HEK293 (cell line): ENCODE data around the gene TANC1.

Source experiments
- CTCF ChIA-PET: fragments of 350-600 bp; formaldehyde crosslinking; extraction: SDS; loops from one replicate; lab custom pipeline; 2021; ENCODE audit warnings: antibody characterized with exemption; lab: Yijun Ruan, JAX
- POLR2A ChIA-PET: fragments of 300-600 bp; formaldehyde crosslinking; extraction: SDS; loops from one replicate; lab custom pipeline; 2020; ENCODE audit warnings: antibody characterized with exemption, inconsistent platforms; lab: Yijun Ruan, JAX
- H3K27ac ChIP-seq: fragments of 200-500 bp; sonication (Bioruptor generic); 2 replicates; pipeline ENCODE4 v1.5.1; 2014; ENCODE audit warnings: low read depth, low read length, control low read depth, inconsistent platforms; ENCODE audit errors: extremely low read depth
- H3K36me3 ChIP-seq, 2 experiments: fragments of 200-500 bp in 1 of 2; sonication (Bioruptor generic) in 1 of 2; 1 replicate in 1 of 2; 2 replicates in 1 of 2; pipeline ENCODE4 v1.5.1; 2014 to 2017; ENCODE audit warnings: inconsistent platforms in 2 of 2, low read length in 2 of 2; ENCODE audit not compliant: control insufficient read depth in 2 of 2, insufficient read depth in 1 of 2
- H3K4me1 ChIP-seq: fragments of 200-500 bp; sonication (Bioruptor generic); 2 replicates; pipeline ENCODE4 v1.5.1; 2014; ENCODE audit warnings: mild to moderate bottlenecking, low read length, inconsistent platforms; ENCODE audit not compliant: control insufficient read depth, insufficient read depth
- H3K4me3 ChIP-seq: 2 replicates; pipeline ENCODE4 v1.5.1; 2011; ENCODE audit warnings: low read depth, mild to moderate bottlenecking, control low read depth, low read length, moderate library complexity
- H3K9me3 ChIP-seq: fragments of 200-500 bp; sonication (Bioruptor generic); 2 replicates; pipeline ENCODE4 v1.5.1; 2014; ENCODE audit warnings: low read depth, low read length, inconsistent platforms; ENCODE audit not compliant: control insufficient read depth, insufficient read depth
- HOXA7 ChIP-seq: sonication (generic); formaldehyde crosslinking; IDR thresholded peaks from 2 replicates; pipeline ENCODE4 v1.8.1; 2022; ENCODE audit warnings: missing genetic modification reagents, borderline replicate concordance
- KLF1 ChIP-seq: fragments of 450-650 bp; formaldehyde crosslinking; IDR thresholded peaks from 2 replicates; pipeline ENCODE4 v1.5.1; 2016; ENCODE audit warnings: missing biosample characterization, missing genetic modification characterization
- TRIM28 ChIP-seq: IDR thresholded peaks from 2 replicates; pipeline ENCODE4 v1.6.1; 2011; ENCODE audit warnings: low read length, control low read depth, borderline replicate concordance
- ZBTB17 ChIP-seq: fragments of 450-650 bp; formaldehyde crosslinking; IDR thresholded peaks from 2 replicates; pipeline ENCODE4 v1.5.1; 2016; ENCODE audit warnings: missing biosample characterization, missing genetic modification characterization
- ZBTB20 ChIP-seq: fragments of 450-650 bp; formaldehyde crosslinking; IDR thresholded peaks from 2 replicates; pipeline ENCODE4 v1.5.1; 2016; ENCODE audit warnings: missing biosample characterization, missing genetic modification characterization
- ZBTB48 ChIP-seq: fragments of 450-650 bp; formaldehyde crosslinking; IDR thresholded peaks from 2 replicates; pipeline ENCODE4 v1.5.1; 2016; ENCODE audit warnings: missing biosample characterization, missing genetic modification characterization
- ZBTB7A ChIP-seq: fragments of 450-650 bp; formaldehyde crosslinking; IDR thresholded peaks from 2 replicates; pipeline ENCODE4 v1.5.1; 2016; ENCODE audit warnings: low read depth, missing biosample characterization, missing genetic modification characterization
- ZNF146 ChIP-seq: fragments of 450-650 bp; formaldehyde crosslinking; IDR thresholded peaks from 2 replicates; pipeline ENCODE4 v1.5.1; 2016; ENCODE audit warnings: missing biosample characterization, missing genetic modification characterization
- ZNF157 ChIP-seq: fragments of 450-650 bp; formaldehyde crosslinking; IDR thresholded peaks from 2 replicates; pipeline ENCODE4 v1.5.1; 2016; ENCODE audit warnings: missing biosample characterization, missing genetic modification characterization
- ZNF19 ChIP-seq: fragments of 450-650 bp; formaldehyde crosslinking; IDR thresholded peaks from 2 replicates; pipeline ENCODE4; 2016; ENCODE audit warnings: missing biosample characterization, missing genetic modification characterization, low read depth
- ZNF341 ChIP-seq: fragments of 450-650 bp; formaldehyde crosslinking; IDR thresholded peaks from 2 replicates; pipeline ENCODE4; 2016; ENCODE audit warnings: low read depth, missing biosample characterization, missing genetic modification characterization
- ZNF394 ChIP-seq: fragments of 450-650 bp; formaldehyde crosslinking; IDR thresholded peaks from 2 replicates; pipeline ENCODE4 v1.5.1; 2016; ENCODE audit warnings: missing biosample characterization, missing genetic modification characterization, mild to moderate bottlenecking, moderate library complexity, borderline replicate concordance
- ZNF555 ChIP-seq: fragments of 450-650 bp; formaldehyde crosslinking; conservative IDR thresholded peaks from 2 replicates; pipeline ENCODE4 v1.5.1; 2017; ENCODE audit warnings: missing biosample characterization, mild to moderate bottlenecking, missing genetic modification characterization, inconsistent platforms
- ZSCAN23 ChIP-seq: fragments of 450-650 bp; formaldehyde crosslinking; IDR thresholded peaks from 2 replicates; pipeline ENCODE4 v1.5.1; 2016; ENCODE audit warnings: missing biosample characterization, missing genetic modification characterization
- TF ChIP-seq, protein P1 (sequence below): fragments of 450-650 bp; IDR thresholded peaks from 2 replicates; pipeline ENCODE4 v1.5.1; 2018; ENCODE audit warnings: missing biosample characterization, missing genetic modification characterization
- TF ChIP-seq, protein P2 (sequence below): fragments of 450-650 bp; formaldehyde crosslinking; IDR thresholded peaks from 2 replicates; pipeline ENCODE4 v1.5.1; 2016; ENCODE audit warnings: missing biosample characterization, missing genetic modification characterization
- TF ChIP-seq, protein P3 (sequence below): fragments of 450-650 bp; IDR thresholded peaks from 2 replicates; pipeline ENCODE4 v1.5.1; 2018; ENCODE audit warnings: missing biosample characterization, mild to moderate bottlenecking, missing genetic modification characterization
- TF ChIP-seq, protein P4 (sequence below): fragments of 450-650 bp; formaldehyde crosslinking; IDR thresholded peaks from 2 replicates; pipeline ENCODE4 v1.5.1; 2016; ENCODE audit warnings: missing biosample characterization, missing genetic modification characterization
- TF ChIP-seq, protein P5 (sequence below): fragments of 450-650 bp; formaldehyde crosslinking; IDR thresholded peaks from 2 replicates; pipeline ENCODE4 v1.5.1; 2016; ENCODE audit warnings: missing biosample characterization, missing genetic modification characterization, borderline replicate concordance

TANC1 gene

DNA sequence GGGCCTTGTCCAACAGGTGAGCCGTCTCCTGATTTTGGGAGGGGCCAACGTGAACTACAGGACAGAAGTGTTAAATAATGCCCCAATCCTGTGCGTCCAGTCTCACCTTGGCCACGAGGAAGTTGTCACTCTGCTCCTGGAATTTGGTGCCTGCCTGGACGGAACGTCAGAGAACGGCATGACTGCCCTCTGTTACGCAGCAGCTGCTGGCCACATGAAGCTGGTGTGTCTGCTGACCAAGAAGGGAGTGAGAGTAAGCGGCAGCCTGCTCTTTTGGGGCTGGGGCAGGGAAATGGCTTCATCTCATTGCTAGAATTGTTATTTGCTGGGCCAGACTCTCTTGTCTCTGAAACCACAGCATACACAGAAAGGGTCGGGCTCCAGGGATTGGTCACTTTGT lies 225.8 kb downstream of the TANC1 start:
- Histone ChIP-seq H3K4me3 (no peak overlapping the region), H3K27ac (no peak overlapping the region), H3K36me3 (peaks cover 0 to 63% of the 10 kb centered on the region in 2 experiments; a peak in 1 of 3 replicates), H3K9me3 (no peaks in the 10 kb centered on the region), H3K4me1 (no peaks in the 10 kb centered on the region)
- TF ChIP-seq ZNF146 (tag by site-specific recombination) (no peak), ZBTB20 (no peak), TRIM28 (no peak), ZNF157 (no peak), ZNF341 (tag by site-specific recombination) (no peak), HOXA7 (CRISPR knock-in tag) (no peak), ZSCAN23 (no peak), ZBTB7A (tag by site-specific recombination) (no peak), KLF1 (tag by site-specific recombination) (no peak), ZBTB17 (no peak), ZBTB48 (tag by site-specific recombination) (no peak), ZNF555 (tag by site-specific recombination) (no peak), ZNF394 (no peak), ZNF19 (tag by site-specific recombination) (no peak)
- TF ChIP-seq, protein P1, sequence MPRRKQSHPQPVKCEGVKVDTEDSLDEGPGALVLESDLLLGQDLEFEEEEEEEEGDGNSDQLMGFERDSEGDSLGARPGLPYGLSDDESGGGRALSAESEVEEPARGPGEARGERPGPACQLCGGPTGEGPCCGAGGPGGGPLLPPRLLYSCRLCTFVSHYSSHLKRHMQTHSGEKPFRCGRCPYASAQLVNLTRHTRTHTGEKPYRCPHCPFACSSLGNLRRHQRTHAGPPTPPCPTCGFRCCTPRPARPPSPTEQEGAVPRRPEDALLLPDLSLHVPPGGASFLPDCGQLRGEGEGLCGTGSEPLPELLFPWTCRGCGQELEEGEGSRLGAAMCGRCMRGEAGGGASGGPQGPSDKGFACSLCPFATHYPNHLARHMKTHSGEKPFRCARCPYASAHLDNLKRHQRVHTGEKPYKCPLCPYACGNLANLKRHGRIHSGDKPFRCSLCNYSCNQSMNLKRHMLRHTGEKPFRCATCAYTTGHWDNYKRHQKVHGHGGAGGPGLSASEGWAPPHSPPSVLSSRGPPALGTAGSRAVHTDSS (tag by site-specific recombination), result no peak
- TF ChIP-seq, protein P2, sequence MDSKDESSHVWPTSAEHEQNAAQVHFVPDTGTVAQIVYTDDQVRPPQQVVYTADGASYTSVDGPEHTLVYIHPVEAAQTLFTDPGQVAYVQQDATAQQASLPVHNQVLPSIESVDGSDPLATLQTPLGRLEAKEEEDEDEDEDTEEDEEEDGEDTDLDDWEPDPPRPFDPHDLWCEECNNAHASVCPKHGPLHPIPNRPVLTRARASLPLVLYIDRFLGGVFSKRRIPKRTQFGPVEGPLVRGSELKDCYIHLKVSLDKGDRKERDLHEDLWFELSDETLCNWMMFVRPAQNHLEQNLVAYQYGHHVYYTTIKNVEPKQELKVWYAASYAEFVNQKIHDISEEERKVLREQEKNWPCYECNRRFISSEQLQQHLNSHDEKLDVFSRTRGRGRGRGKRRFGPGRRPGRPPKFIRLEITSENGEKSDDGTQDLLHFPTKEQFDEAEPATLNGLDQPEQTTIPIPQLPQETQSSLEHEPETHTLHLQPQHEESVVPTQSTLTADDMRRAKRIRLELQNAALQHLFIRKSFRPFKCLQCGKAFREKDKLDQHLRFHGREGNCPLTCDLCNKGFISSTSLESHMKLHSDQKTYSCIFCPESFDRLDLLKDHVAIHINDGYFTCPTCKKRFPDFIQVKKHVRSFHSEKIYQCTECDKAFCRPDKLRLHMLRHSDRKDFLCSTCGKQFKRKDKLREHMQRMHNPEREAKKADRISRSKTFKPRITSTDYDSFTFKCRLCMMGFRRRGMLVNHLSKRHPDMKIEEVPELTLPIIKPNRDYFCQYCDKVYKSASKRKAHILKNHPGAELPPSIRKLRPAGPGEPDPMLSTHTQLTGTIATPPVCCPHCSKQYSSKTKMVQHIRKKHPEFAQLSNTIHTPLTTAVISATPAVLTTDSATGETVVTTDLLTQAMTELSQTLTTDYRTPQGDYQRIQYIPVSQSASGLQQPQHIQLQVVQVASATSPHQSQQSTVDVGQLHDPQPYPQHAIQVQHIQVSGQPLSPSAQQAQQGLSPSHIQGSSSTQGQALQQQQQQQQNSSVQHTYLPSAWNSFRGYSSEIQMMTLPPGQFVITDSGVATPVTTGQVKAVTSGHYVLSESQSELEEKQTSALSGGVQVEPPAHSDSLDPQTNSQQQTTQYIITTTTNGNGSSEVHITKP (tag by site-specific recombination), result no peak
- TF ChIP-seq, protein P3, sequence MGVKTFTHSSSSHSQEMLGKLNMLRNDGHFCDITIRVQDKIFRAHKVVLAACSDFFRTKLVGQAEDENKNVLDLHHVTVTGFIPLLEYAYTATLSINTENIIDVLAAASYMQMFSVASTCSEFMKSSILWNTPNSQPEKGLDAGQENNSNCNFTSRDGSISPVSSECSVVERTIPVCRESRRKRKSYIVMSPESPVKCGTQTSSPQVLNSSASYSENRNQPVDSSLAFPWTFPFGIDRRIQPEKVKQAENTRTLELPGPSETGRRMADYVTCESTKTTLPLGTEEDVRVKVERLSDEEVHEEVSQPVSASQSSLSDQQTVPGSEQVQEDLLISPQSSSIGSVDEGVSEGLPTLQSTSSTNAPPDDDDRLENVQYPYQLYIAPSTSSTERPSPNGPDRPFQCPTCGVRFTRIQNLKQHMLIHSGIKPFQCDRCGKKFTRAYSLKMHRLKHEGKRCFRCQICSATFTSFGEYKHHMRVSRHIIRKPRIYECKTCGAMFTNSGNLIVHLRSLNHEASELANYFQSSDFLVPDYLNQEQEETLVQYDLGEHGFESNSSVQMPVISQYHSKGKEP, result no peak
- TF ChIP-seq, protein P4, sequence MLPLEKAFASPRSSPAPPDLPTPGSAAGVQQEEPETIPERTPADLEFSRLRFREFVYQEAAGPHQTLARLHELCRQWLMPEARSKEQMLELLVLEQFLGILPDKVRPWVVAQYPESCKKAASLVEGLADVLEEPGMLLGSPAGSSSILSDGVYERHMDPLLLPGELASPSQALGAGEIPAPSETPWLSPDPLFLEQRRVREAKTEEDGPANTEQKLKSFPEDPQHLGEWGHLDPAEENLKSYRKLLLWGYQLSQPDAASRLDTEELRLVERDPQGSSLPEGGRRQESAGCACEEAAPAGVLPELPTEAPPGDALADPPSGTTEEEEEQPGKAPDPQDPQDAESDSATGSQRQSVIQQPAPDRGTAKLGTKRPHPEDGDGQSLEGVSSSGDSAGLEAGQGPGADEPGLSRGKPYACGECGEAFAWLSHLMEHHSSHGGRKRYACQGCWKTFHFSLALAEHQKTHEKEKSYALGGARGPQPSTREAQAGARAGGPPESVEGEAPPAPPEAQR (tag by site-specific recombination), result no peak
- TF ChIP-seq, protein P5, sequence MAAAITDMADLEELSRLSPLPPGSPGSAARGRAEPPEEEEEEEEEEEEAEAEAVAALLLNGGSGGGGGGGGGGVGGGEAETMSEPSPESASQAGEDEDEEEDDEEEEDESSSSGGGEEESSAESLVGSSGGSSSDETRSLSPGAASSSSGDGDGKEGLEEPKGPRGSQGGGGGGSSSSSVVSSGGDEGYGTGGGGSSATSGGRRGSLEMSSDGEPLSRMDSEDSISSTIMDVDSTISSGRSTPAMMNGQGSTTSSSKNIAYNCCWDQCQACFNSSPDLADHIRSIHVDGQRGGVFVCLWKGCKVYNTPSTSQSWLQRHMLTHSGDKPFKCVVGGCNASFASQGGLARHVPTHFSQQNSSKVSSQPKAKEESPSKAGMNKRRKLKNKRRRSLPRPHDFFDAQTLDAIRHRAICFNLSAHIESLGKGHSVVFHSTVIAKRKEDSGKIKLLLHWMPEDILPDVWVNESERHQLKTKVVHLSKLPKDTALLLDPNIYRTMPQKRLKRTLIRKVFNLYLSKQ (tag by site-specific recombination), result no peak
- ChIA-PET POLR2A (no interaction called here), CTCF (no interaction called here)
